ENCODE results near the gene PIWIL1. TPM values are rescaled to one million over a fixed set of nuclear protein-coding genes. Genes with fewer than 3 reads are reported as not detected.

The PIWIL1 gene
- total and polyA plus RNA-seq, 2 donors (not counting 3 experiments of a cell fraction or from before 2014, with no cell fraction given): not detected

GRCh38 chr12:130330685-130331084 is 7.0 kb upstream of the PIWIL1 start:
- no peak overlapping the region for H3K27ac ChIP-seq (ENCODE audit: insufficient read depth, low read depth, low read length)
- H3K4me1 ChIP-seq (ENCODE audit: control insufficient read depth, extremely low read depth, insufficient read depth, low read length): no peaks in the 10 kb centered on the region
- no peak overlapping the region for H3K9ac ChIP-seq (replicated peaks; ENCODE audit: extremely low read depth, insufficient read depth, low read length)
- H3K36me3 ChIP-seq (ENCODE audit: control insufficient read depth in 2 of 2, extremely low read depth in 1 of 2, insufficient read depth in 2 of 2, low read length in 2 of 2): no peaks in the 10 kb centered on the region
- H3K27me3 ChIP-seq (ENCODE audit: control insufficient read depth in 2 of 2, insufficient read depth in 2 of 2, low read length in 2 of 2): no peaks in the 10 kb centered on the region
- H2AFZ ChIP-seq (ENCODE audit: low read depth, low read length): no peak overlapping the region
- BruUV-seq (replicated peaks): no TSS peak
- H4K20me1 ChIP-seq (replicated peaks; ENCODE audit: control insufficient read depth, extremely low read depth, insufficient read depth, low read length): no peaks in the 10 kb centered on the region
- FAIRE-seq (no peak), DNase-seq (ENCODE audit: low read depth, low spot score) (no peak)
- dilution Hi-C loops (cut with MboI; ENCODE audit: extremely low pct_ligation_motif_present, low sequenced_read_pairs) (no loop called here), intact Hi-C loops (cut with micrococcal nuclease) (no loop called here)
- CTCF ChIA-PET: no interaction called here
- no peaks in the 10 kb centered on the region for H3K79me2 ChIP-seq (ENCODE audit: control insufficient read depth, insufficient read depth, low read length)
- POLR2A ChIA-PET: no interaction called here
- H3K9me3 ChIP-seq (replicated peaks; ENCODE audit: control insufficient read depth, insufficient read depth, low read length): no peaks in the 10 kb centered on the region
- no peak overlapping the region for H3K4me2 ChIP-seq (ENCODE audit: insufficient read depth, low read length)
- no peaks in the 10 kb centered on the region for H3K9me1 ChIP-seq (replicated peaks; ENCODE audit: control insufficient read depth, extremely low read depth, insufficient read depth, low read length)
- no peak for TF ChIP-seq POLR2A (IDR thresholded peaks at IDR 0.05; ENCODE audit: low read depth, low read length)
- TF ChIP-seq MYC (IDR thresholded peaks at IDR 0.05; ENCODE audit: low read depth, low read length): no peak
- TF ChIP-seq MAX (IDR thresholded peaks at IDR 0.05; ENCODE audit: insufficient read depth, insufficient read length): no peak
- no peak for TF ChIP-seq EZH2 (IDR thresholded peaks at IDR 0.05; ENCODE audit: borderline replicate concordance, low read depth, low read length, severe bottlenecking)
- no peak overlapping the region for H3K4me3 ChIP-seq (replicated peaks in 1 of 3; ENCODE audit: insufficient read depth in 1 of 3, low read depth in 1 of 3, low read length in 3 of 3)

GRCh38 chr12:130331146-130331545 is 6.5 kb upstream of the PIWIL1 start:
- Histone ChIP-seq H3K9me1 (replicated peaks; ENCODE audit: control insufficient read depth, extremely low read depth, insufficient read depth, low read length) (no peaks in the 10 kb centered on the region), H3K4me1 (ENCODE audit: control insufficient read depth, extremely low read depth, insufficient read depth, low read length) (no peaks in the 10 kb centered on the region), H3K4me3 (replicated peaks in 1 of 3; ENCODE audit: insufficient read depth in 1 of 3, low read depth in 1 of 3, low read length in 3 of 3) (no peak overlapping the region), H2AFZ (ENCODE audit: low read depth, low read length) (no peak overlapping the region), H3K9ac (replicated peaks; ENCODE audit: extremely low read depth, insufficient read depth, low read length) (no peak overlapping the region), H3K27me3 (ENCODE audit: control insufficient read depth in 2 of 2, insufficient read depth in 2 of 2, low read length in 2 of 2) (no peaks in the 10 kb centered on the region), H3K4me2 (ENCODE audit: insufficient read depth, low read length) (no peak overlapping the region), H4K20me1 (replicated peaks; ENCODE audit: control insufficient read depth, extremely low read depth, insufficient read depth, low read length) (no peaks in the 10 kb centered on the region), H3K9me3 (replicated peaks; ENCODE audit: control insufficient read depth, insufficient read depth, low read length) (no peaks in the 10 kb centered on the region), H3K27ac (ENCODE audit: insufficient read depth, low read depth, low read length) (no peak overlapping the region), H3K36me3 (ENCODE audit: control insufficient read depth in 2 of 2, extremely low read depth in 1 of 2, insufficient read depth in 2 of 2, low read length in 2 of 2) (no peaks in the 10 kb centered on the region), H3K79me2 (ENCODE audit: control insufficient read depth, insufficient read depth, low read length) (no peaks in the 10 kb centered on the region)
- CTCF ChIA-PET: no interaction called here
- DNase-seq (ENCODE audit: low read depth, low spot score) (no peak), FAIRE-seq (no peak)
- POLR2A ChIA-PET: no interaction called here
- dilution Hi-C loops (cut with MboI; ENCODE audit: extremely low pct_ligation_motif_present, low sequenced_read_pairs): no loop called here
- BruUV-seq (replicated peaks): no TSS peak
- TF ChIP-seq GATA2 (IDR thresholded peaks at IDR 0.05; ENCODE audit: insufficient read depth, insufficient read length, low read depth, low read length) (no peak), EZH2 (IDR thresholded peaks at IDR 0.05; ENCODE audit: borderline replicate concordance, low read depth, low read length, severe bottlenecking) (no peak)
- intact Hi-C loops (cut with micrococcal nuclease): no loop called here

Data from endothelial cell of umbilical vein (primary cell).